HG03280 (cell line): Measurements from ENCODE around the gene WDR83.
"Not testable (repeated sequence)": the region's sequence is repeated elsewhere in the genome, so short reads cannot be mapped to it uniquely, and the experiment has no call there.

Source experiments
- ATAC-seq: cut with Tn5 transposase; IDR thresholded peaks from one replicate; pipeline ENCODE4 v1.9.1; 2021; ENCODE audit warnings: mild to moderate bottlenecking, moderate library complexity; ENCODE audit not compliant: unreplicated experiment

Gene WDR83, protein sequence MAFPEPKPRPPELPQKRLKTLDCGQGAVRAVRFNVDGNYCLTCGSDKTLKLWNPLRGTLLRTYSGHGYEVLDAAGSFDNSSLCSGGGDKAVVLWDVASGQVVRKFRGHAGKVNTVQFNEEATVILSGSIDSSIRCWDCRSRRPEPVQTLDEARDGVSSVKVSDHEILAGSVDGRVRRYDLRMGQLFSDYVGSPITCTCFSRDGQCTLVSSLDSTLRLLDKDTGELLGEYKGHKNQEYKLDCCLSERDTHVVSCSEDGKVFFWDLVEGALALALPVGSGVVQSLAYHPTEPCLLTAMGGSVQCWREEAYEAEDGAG

DNA sequence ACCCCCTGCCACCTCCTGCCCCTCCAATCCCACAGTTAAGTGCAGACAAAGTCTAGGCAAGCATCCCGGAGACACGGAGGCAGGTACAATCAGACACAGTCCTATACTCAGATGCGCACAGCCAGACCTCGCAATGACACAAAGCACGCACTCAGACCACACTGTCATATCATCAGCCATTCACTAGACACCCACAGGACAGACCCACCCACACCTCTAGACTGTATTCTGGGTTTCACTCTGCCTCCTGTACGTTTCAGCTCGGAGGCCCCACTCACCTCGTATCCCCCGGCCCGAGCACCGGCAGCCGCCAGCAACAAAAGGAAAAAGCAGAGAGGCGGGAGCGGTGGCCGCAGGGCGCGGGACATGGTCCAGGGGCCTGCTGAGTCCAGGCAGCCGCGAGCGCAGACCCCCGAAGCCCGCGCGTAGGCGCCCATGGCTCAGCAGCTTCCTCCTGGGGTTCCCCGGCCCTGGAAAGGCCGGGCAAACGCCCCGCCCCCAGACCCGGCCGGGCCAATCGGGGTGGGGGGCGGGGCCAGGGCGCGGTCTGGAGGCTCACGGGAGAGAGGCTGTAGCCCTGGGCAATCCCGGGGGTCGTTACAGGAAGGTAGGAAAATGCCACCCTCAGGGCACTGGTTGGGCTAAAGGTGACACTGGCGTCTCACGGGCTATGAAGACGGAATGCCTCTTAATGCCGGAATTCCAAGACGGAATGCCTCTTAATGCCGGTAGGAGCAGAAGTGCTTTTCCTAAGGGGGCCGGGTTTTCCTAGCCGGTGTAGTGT, at the start of gene WDR83, which contains the start of gene MAN2B1:
TSS of gene WDR83 (plus strand) at position 543 of the 784 bp plus-strand sequence. CDS start 2,984 bp downstream, outside the sequence.
TSS of gene MAN2B1 (minus strand) at position 478 of the 784 bp plus-strand sequence. CDS start at position 437, 41 bp downstream.
- no peak for ATAC-seq

DNA sequence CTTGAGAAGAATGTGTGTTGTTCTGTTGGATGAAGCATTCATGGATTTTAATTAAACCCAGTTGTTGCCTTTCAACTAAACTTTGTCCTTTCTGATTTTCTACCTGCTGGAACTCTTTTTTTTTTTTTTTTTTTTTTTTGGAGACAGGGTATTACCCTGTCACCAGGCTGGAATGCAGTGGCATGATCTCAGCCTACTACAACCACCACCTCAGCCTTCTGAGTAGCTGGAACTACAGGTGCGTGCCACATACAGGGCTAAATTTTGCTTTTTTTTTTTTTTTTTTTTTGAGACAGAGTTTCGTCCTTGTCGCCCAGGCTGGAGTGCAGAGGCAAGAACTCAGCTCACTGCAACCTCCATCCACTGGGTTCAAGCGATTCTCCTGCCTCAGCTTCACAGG, 49.0 kb upstream of the WDR83 start:
- ATAC-seq, result no peak

GRCh38 chr19:12621253-12622024, 45.2 kb upstream of the WDR83 start:
- not testable (repeated sequence) for ATAC-seq

GRCh38 chr19:12623361-12624031, 43.1 kb upstream of the WDR83 start:
- no peak for ATAC-seq

GRCh38 chr19:12626958-12627357, 39.6 kb upstream of the WDR83 start:
- no peak for ATAC-seq

DNA sequence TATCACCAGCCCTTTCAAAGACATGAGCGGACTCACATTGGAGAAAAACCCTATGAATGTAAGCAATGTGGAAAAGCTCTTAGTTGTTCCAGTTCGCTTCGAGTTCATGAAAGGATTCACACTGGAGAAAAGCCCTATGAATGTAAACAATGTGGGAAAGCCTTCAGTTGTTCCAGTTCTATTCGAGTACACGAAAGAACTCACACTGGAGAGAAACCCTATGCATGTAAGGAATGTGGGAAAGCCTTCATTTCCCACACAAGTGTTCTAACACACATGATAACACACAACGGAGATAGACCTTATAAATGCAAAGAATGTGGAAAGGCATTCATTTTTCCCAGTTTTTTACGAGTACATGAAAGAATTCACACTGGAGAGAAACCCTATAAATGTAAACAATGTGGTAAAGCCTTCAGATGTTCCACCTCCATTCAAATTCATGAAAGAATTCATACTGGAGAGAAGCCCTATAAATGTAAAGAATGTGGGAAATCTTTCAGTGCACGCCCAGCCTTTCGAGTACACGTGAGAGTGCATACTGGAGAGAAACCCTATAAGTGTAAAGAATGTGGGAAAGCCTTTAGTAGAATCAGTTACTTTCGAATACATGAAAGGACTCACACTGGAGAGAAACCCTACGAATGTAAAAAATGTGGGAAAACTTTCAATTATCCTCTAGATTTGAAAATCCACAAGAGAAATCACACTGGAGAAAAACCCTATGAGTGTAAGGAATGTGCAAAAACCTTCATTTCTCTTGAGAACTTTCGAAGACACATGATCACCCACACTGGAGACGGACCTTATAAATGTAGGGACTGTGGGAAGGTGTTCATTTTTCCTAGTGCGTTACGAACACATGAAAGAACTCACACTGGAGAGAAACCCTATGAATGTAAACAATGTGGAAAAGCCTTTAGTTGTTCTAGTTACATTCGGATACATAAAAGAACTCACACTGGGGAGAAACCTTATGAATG, 38.3 kb upstream of the WDR83 start:
- ATAC-seq, result no peak

GRCh38 chr19:12629215-12629614, 37.4 kb upstream of the WDR83 start:
- ATAC-seq, result no peak

GRCh38 chr19:12636631-12637030, 30.0 kb upstream of the WDR83 start:
- ATAC-seq, result no peak

GRCh38 chr19:12638611-12639182, 27.9 kb upstream of the WDR83 start:
- ATAC-seq, result no peak

GRCh38 chr19:12639901-12640613, 26.6 kb upstream of the WDR83 start:
- ATAC-seq, result no peak

- no peak for ATAC-seq
These were observed 25.2 kb upstream of the WDR83 start for GRCh38 chr19:12641456-12641855.

DNA sequence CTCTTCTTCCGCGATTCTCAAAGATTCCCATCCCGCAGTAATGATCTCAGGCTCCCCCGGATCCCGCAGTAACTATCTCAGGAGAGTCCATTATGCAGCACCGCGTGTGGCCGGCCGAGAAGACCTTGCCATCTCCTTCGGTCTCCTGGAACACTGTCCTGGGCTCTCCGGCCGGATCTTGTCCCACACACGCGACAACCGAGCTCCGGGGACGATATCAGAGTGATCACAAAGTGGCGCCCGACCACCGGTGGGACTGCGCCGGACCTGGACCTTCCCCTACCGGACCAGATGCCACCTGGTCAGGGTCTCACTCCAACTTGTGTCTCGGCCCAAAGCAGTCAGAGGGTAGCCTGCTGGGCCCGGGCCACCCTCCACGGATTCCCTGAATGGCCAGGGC, 24.1 kb upstream of the WDR83 start:
- ATAC-seq, result no peak

GRCh38 chr19:12643716-12644115, 22.9 kb upstream of the WDR83 start:
- ATAC-seq, result not testable (repeated sequence)

GRCh38 chr19:12646551-12646950, 20.1 kb upstream of the WDR83 start:
- ATAC-seq, result no peak

GRCh38 chr19:12647047-12647446, 19.6 kb upstream of the WDR83 start:
- ATAC-seq, result no peak

GRCh38 chr19:12647490-12648071, 19.0 kb upstream of the WDR83 start:
- no peak for ATAC-seq

- ATAC-seq, result no peak
These were observed 18.5 kb upstream of the WDR83 start for GRCh38 chr19:12648088-12648487.

DNA sequence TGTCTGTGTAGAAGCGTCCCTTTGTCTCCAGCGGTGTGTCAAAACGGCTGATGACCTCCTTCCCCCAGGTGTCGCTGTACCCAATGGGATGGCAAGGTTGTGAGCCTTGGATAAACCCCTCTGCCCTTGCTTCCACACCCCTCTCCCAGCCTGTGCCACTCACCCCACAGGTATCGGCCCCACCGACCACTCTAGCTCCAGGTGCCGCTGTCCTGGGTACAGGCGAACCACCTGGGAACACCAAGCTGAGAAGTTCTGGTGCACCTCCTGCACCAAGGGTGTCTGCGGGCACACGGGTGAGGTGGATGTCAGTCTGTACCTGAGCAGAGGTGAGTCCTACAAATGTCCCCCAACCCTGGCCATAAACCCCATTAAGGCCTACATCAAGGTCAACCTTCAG, 16.7 kb upstream of the WDR83 start:
- no peak for ATAC-seq
